NCI-H2107 treated with DMSO at 0.1 percent for 48 hours (cell line): Measurements from ENCODE around the gene NLN.
"Not testable (repeated sequence)": the region's sequence is repeated elsewhere in the genome, so short reads cannot be mapped to it uniquely, and the experiment has no call there.

ENCODE experiments used
- DNase-seq: peaks from one replicate; lab custom pipeline; 2025; ENCODE audit not compliant: unreplicated experiment; lab: John Stamatoyannopoulos, UW

The NLN gene

GRCh38 chr5:65721720-65722574, at the start of gene NLN, which contains the start of gene SGTB:
NLN (plus strand) TSS chr5:65722205; CDS start chr5:65722374, 169 bp downstream.
SGTB (minus strand) TSS chr5:65722109; CDS start chr5:65720807, 1,302 bp downstream.
- no peak for DNase-seq

GRCh38 chr5:65672796-65673195, 49.2 kb upstream of the NLN start:
- DNase-seq: no peak

- no peak for DNase-seq
Observed at GRCh38 chr5:65674749-65675148, 47.3 kb upstream of the NLN start.

- not testable (repeated sequence) for DNase-seq
Observed at GRCh38 chr5:65676056-65676455, 45.9 kb upstream of the NLN start.

- no peak for DNase-seq
Observed at GRCh38 chr5:65682148-65682547, 39.9 kb upstream of the NLN start.

- DNase-seq: no peak
Observed at GRCh38 chr5:65693121-65693520, 28.9 kb upstream of the NLN start.

GRCh38 chr5:65695162-65695755, 26.7 kb upstream of the NLN start:
- no peak for DNase-seq

GRCh38 chr5:65695896-65696295, 26.1 kb upstream of the NLN start:
- no peak for DNase-seq

GRCh38 chr5:65696892-65697291, 25.1 kb upstream of the NLN start:
- no peak for DNase-seq

GRCh38 chr5:65699338-65699737, 22.7 kb upstream of the NLN start:
- no peak for DNase-seq

- DNase-seq: no peak
Observed at GRCh38 chr5:65702036-65702435, 20.0 kb upstream of the NLN start.

- no peak for DNase-seq
Observed at GRCh38 chr5:65704621-65705239, 17.3 kb upstream of the NLN start.

- DNase-seq: no peak
Observed at GRCh38 chr5:65707663-65708062, 14.3 kb upstream of the NLN start.

- DNase-seq: no peak
Observed at GRCh38 chr5:65708145-65708544, 13.9 kb upstream of the NLN start.

- no peak for DNase-seq
Observed at GRCh38 chr5:65718576-65719310, 3.3 kb upstream of the NLN start.

GRCh38 chr5:65721050-65721719, 820 bp upstream of the NLN start:
- DNase-seq: no peak

- DNase-seq: peak; percentile 52
Observed at GRCh38 chr5:65722575-65723403, 784 bp downstream of the NLN start.

- no peak for DNase-seq
Observed at GRCh38 chr5:65727491-65728156, 5.6 kb downstream of the NLN start.

GRCh38 chr5:65728218-65728617, 6.2 kb downstream of the NLN start:
- DNase-seq: no peak
